IMR-90 (cell line): ENCODE measurements around the gene DLX3. TPM values are rescaled to one million over a fixed set of nuclear protein-coding genes. Genes with fewer than 3 reads are reported as not detected.

Experiments used
- ATAC-seq: fragments of 200-7000 bp; cut with Tn5 transposase; 2 replicates; pipeline ENCODE4 v1.9.1; 2020; ENCODE audit warnings: low read depth, mild to moderate bottlenecking, moderate library complexity
- BruUV-seq: library from RNA; stranded (reverse); fragments of 400-500 nt; replicated peaks from 2 replicates; lab custom pipeline; 2021; lab: Mats Ljungman, UMichigan
- CTCF ChIA-PET: fragments of 300-600 bp; formaldehyde crosslinking; extraction: SDS; loops from one replicate; lab custom pipeline; 2021; ENCODE audit warnings: antibody characterized with exemption; lab: Yijun Ruan, JAX
- POLR2A ChIA-PET: fragments of 300-600 bp; sonication (Branson Sonifier 250); formaldehyde crosslinking; loops from one replicate; lab custom pipeline; 2022; ENCODE audit warnings: antibody characterized with exemption; ENCODE audit not compliant: unreplicated experiment; lab: Charles Lee
- DNase-seq: peaks from one replicate; pipeline ENCODE4 v3.0.0; 2013
- H2AFZ ChIP-seq: replicated peaks from 2 replicates; pipeline ENCODE3; 2013; ENCODE audit warnings: low read length, mild to moderate bottlenecking; ENCODE audit not compliant: poor library complexity
- H2AK5ac ChIP-seq: 2 replicates; pipeline ENCODE4 v1.6.1; 2013; ENCODE audit warnings: low read depth, low read length, inconsistent platforms
- H2AK9ac ChIP-seq: replicated peaks from 2 replicates; pipeline ENCODE3; 2013; ENCODE audit warnings: mild to moderate bottlenecking, low read depth, low read length, moderate library complexity; ENCODE audit not compliant: poor library complexity
- H2BK120ac ChIP-seq: 2 replicates; pipeline ENCODE4 v1.6.1; 2013; ENCODE audit warnings: low read depth, low read length, inconsistent platforms
- H2BK15ac ChIP-seq: 3 replicates; pipeline ENCODE4 v1.6.1; 2013; ENCODE audit warnings: low read depth, low read length, inconsistent platforms
- H2BK20ac ChIP-seq: 2 replicates; pipeline ENCODE4 v1.6.1; 2013; ENCODE audit warnings: low read depth, mild to moderate bottlenecking, inconsistent platforms, low read length, moderate library complexity
- H2BK5ac ChIP-seq: 2 replicates; pipeline ENCODE4 v1.6.1; 2013; ENCODE audit warnings: mild to moderate bottlenecking, low read depth, low read length, inconsistent platforms; ENCODE audit not compliant: poor library complexity, severe bottlenecking
- H3K14ac ChIP-seq: replicated peaks from 2 replicates; pipeline ENCODE4 v1.6.1; 2013; ENCODE audit warnings: low read depth, low read length, inconsistent platforms
- H3K18ac ChIP-seq: 2 replicates; pipeline ENCODE4 v1.6.1; 2013; ENCODE audit warnings: low read depth, low read length, control low read depth
- H3K23ac ChIP-seq: 2 replicates; pipeline ENCODE4 v1.6.1; 2013; ENCODE audit warnings: low read depth, low read length, inconsistent platforms
- H3K27ac ChIP-seq: 2 replicates; pipeline ENCODE4 v1.5.1; 2013; ENCODE audit warnings: mild to moderate bottlenecking, control low read depth, low read length; ENCODE audit not compliant: insufficient read depth
- H3K27me3 ChIP-seq: 2 replicates; pipeline ENCODE4 v1.6.1; 2013; ENCODE audit warnings: low read length; ENCODE audit not compliant: control insufficient read depth, insufficient read depth
- H3K36me3 ChIP-seq: 2 replicates; pipeline ENCODE4 v1.6.1; 2013; ENCODE audit warnings: low read length, mixed read lengths; ENCODE audit not compliant: control insufficient read depth, insufficient read depth
- H3K4ac ChIP-seq: 2 replicates; pipeline ENCODE4 v1.6.1; 2013; ENCODE audit warnings: low read depth, low read length, inconsistent platforms
- H3K4me1 ChIP-seq: 2 replicates; pipeline ENCODE4 v1.6.1; 2013; ENCODE audit warnings: low read length, mixed read lengths; ENCODE audit not compliant: control insufficient read depth, insufficient read depth
- H3K4me2 ChIP-seq: 2 replicates; pipeline ENCODE4 v1.6.1; 2013; ENCODE audit warnings: low read depth, mild to moderate bottlenecking, control low read depth, low read length, moderate library complexity
- H3K4me3 ChIP-seq: 2 replicates; pipeline ENCODE4 v1.5.1; 2013; ENCODE audit warnings: low read depth, mild to moderate bottlenecking, control low read depth, low read length, moderate library complexity; ENCODE audit not compliant: insufficient read depth
- H3K56ac ChIP-seq: 2 replicates; pipeline ENCODE4 v1.6.1; 2013; ENCODE audit warnings: low read length, inconsistent platforms; ENCODE audit not compliant: insufficient read depth; ENCODE audit errors: extremely low read depth
- H3K79me1 ChIP-seq, 2 experiments: 2 replicates each; pipeline ENCODE4 v1.6.1; 2013; ENCODE audit warnings: low read length in 2 of 2, inconsistent platforms in 1 of 2, low read depth in 1 of 2
- H3K9ac ChIP-seq: 2 replicates; pipeline ENCODE4 v1.6.1; 2013; ENCODE audit warnings: low read depth, low read length, control low read depth
- H3K9me1 ChIP-seq: 2 replicates; pipeline ENCODE4 v1.6.1; 2013; ENCODE audit warnings: low read length, inconsistent platforms; ENCODE audit not compliant: insufficient read depth
- H3K9me3 ChIP-seq: 2 replicates; pipeline ENCODE4 v1.6.1; 2013; ENCODE audit warnings: low read length; ENCODE audit not compliant: control insufficient read depth, insufficient read depth
- H4K20me1 ChIP-seq: 2 replicates; pipeline ENCODE4 v1.6.1; 2013; ENCODE audit warnings: low read length, inconsistent platforms; ENCODE audit not compliant: insufficient read depth
- H4K5ac ChIP-seq: 2 replicates; pipeline ENCODE4 v1.6.1; 2013; ENCODE audit warnings: mild to moderate bottlenecking, low read depth, low read length, control low read depth
- H4K8ac ChIP-seq, 2 experiments: 2 replicates each; pipeline ENCODE4 v1.6.1; 2013; ENCODE audit warnings: low read depth in 2 of 2, low read length in 2 of 2, control low read depth in 1 of 2, inconsistent platforms in 1 of 2
- H4K91ac ChIP-seq: 2 replicates; pipeline ENCODE4 v1.6.1; 2013; ENCODE audit warnings: low read depth, low read length, inconsistent platforms; ENCODE audit not compliant: insufficient read depth
- BHLHE40 ChIP-seq: fragments of 150-350 bp; IDR thresholded peaks from 2 replicates; pipeline ENCODE4 v1.6.1; 2016; ENCODE audit warnings: mild to moderate bottlenecking, low read depth, low read length
- CEBPB ChIP-seq: IDR thresholded peaks from 2 replicates; pipeline ENCODE4 v1.6.1; 2012; ENCODE audit warnings: low read depth, low read length, improper control_type of control experiment
- CHD1 ChIP-seq: IDR thresholded peaks from 2 replicates; pipeline ENCODE4 v1.6.1; 2012; ENCODE audit warnings: low read depth, low read length, improper control_type of control experiment
- CTCF ChIP-seq: conservative IDR thresholded peaks from 2 replicates; pipeline ENCODE4 v1.5.1; 2012; ENCODE audit warnings: mild to moderate bottlenecking, low read depth, low read length, improper control_type of control experiment
- FOS ChIP-seq: fragments of 150-350 bp; IDR thresholded peaks from 2 replicates; pipeline ENCODE4 v1.6.1; 2016; ENCODE audit warnings: low read depth, low read length
- MAFK ChIP-seq: IDR thresholded peaks from 2 replicates; pipeline ENCODE4 v1.6.1; 2012; ENCODE audit warnings: low read depth, low read length, improper control_type of control experiment
- MAZ ChIP-seq: IDR thresholded peaks from 2 replicates; pipeline ENCODE4 v1.6.1; 2012; ENCODE audit warnings: low read depth, mild to moderate bottlenecking, low read length, improper control_type of control experiment, moderate library complexity, borderline replicate concordance
- MXI1 ChIP-seq: IDR thresholded peaks from 2 replicates; pipeline ENCODE4 v1.6.1; 2012; ENCODE audit warnings: low read depth, mild to moderate bottlenecking, low read length, moderate library complexity, borderline replicate concordance
- NFE2L2 ChIP-seq: fragments of 150-350 bp; IDR thresholded peaks from 2 replicates; pipeline ENCODE4 v1.6.1; 2016; ENCODE audit warnings: low read depth, mild to moderate bottlenecking, low read length
- POLR2A ChIP-seq: IDR thresholded peaks from 2 replicates; pipeline ENCODE4 v1.6.1; 2012; ENCODE audit warnings: mild to moderate bottlenecking, low read depth, low read length
- RAD21 ChIP-seq: IDR thresholded peaks from 2 replicates; pipeline ENCODE4 v1.6.1; 2012; ENCODE audit warnings: low read length, improper control_type of control experiment
- RCOR1 ChIP-seq: IDR thresholded peaks from 2 replicates; pipeline ENCODE4 v1.6.1; 2012; ENCODE audit warnings: mild to moderate bottlenecking, low read length, improper control_type of control experiment; ENCODE audit not compliant: insufficient replicate concordance
- RFX5 ChIP-seq: IDR thresholded peaks from 2 replicates; pipeline ENCODE4 v1.8.0; 2012; ENCODE audit warnings: low read depth, mild to moderate bottlenecking, low read length, moderate library complexity
- SMC3 ChIP-seq: fragments of 150-350 bp; IDR thresholded peaks from 2 replicates; pipeline ENCODE4 v1.6.1; 2016; ENCODE audit warnings: low read depth, mild to moderate bottlenecking, antibody characterized with exemption, low read length, moderate library complexity
- USF2 ChIP-seq: fragments of 150-350 bp; IDR thresholded peaks from 2 replicates; pipeline ENCODE4 v1.6.1; 2017; ENCODE audit warnings: mild to moderate bottlenecking, antibody characterized with exemption, low read length, low read depth
- WGBS, 2 experiments: methylation state at CpG; one replicate each; pipeline versions ENCODE4 v1.1.5 to v1.1.7; 2013; ENCODE audit warnings: missing lambda C conversion rate in 2 of 2; ENCODE audit not compliant: insufficient read length in 1 of 2; ENCODE audit errors: extremely low coverage in 2 of 2; 5-methylcytosine and 5-hydroxymethylcytosine counted together
- dilution Hi-C: fragments of 300-500 bp; cut with HindIII; formaldehyde crosslinking; loops from one replicate; pipeline ENCODE4 v1.14.3; 2018; ENCODE audit warnings: low sequenced_read_pairs; ENCODE audit not compliant: unreplicated experiment
- in situ Hi-C: fragments of 300-500 bp; cut with MboI; formaldehyde crosslinking; loops from 3 replicates; pipeline ENCODE4 v1.14.3; 2019; ENCODE audit warnings: low sequenced_read_pairs, inconsistent platforms, mixed read lengths
- intact Hi-C: fragments of 100-400 bp; cut with micrococcal nuclease; formaldehyde crosslinking; loops from 2 replicates; pipeline ENCODE4 v1.10.0; 2022
- polyA plus RNA-seq, 3 experiments: library from polyadenylated mRNA; depleted of rRNA; stranded (reverse); fragments of >200 nt; gene quantifications; 2 replicates each; pipeline ENCODE4 v1.2.3, GENCODE V29; 2012; ENCODE audit warnings: low replicate concordance in 1 of 3
- total RNA-seq: library from RNA; depleted of rRNA; stranded (reverse); fragments of >200 nt; gene quantifications from 2 replicates; pipeline ENCODE4 v1.2.3, GENCODE V29; 2012

Gene DLX3
- total and polyA plus RNA-seq, 2 of the 4 experiments (the other 2 are of a cell fraction): not detected

- Histone ChIP-seq H3K9ac (0 out of 2 replicates have a peak overlapping the region, but pooled peaks have one; percentile 35), H2BK15ac (no peak overlapping the region), H2AK5ac (no peak overlapping the region), H3K9me3 (peaks cover 19% of the 10 kb centered on the region), H4K91ac (no peak overlapping the region), H3K14ac (no peak overlapping the region), H3K79me1 (no peaks in the 10 kb centered on the region), H4K20me1 (peaks cover under 1% of the 10 kb centered on the region), H3K27ac (no peak overlapping the region), H3K4ac (no peak overlapping the region), H3K23ac (no peak overlapping the region), H3K4me3 (peak overlapping the region; percentile 22), H3K56ac (no peak overlapping the region), H3K27me3 (peaks cover 98% of the 10 kb centered on the region), H2BK20ac (no peak overlapping the region), H2BK5ac (no peak overlapping the region), H3K18ac (no peak overlapping the region), H2BK120ac (no peak overlapping the region), H2AFZ (peak overlapping the region; percentile 52), H4K8ac (no peak overlapping the region), H2AK9ac (no peak overlapping the region), H3K4me1 (no peaks in the 10 kb centered on the region), H3K9me1 (no peaks in the 10 kb centered on the region), H4K5ac (no peak overlapping the region), H3K36me3 (no peaks in the 10 kb centered on the region), H3K4me2 (peak overlapping the region; percentile 73)
- WGBS, 2 experiments: 0% methylated on average over 31 of the region's 64 CpGs; no CpG with 5 or more reads in 1 of the 2 experiments
- intact Hi-C loops (no loop called here), in situ Hi-C loops (no loop called here), dilution Hi-C loops (no loop called here)
- ChIA-PET POLR2A (no interaction called here), CTCF (interaction anchor here (0.7 kb wide), 1 partner anchor 297 kb away, joined by 3 read pairs; no protein-coding TSS in a partner anchor)
- no TSS peak for BruUV-seq
- ATAC-seq (peak; percentile 78), DNase-seq (peak; percentile 39)
- no peak for TF ChIP-seq POLR2A
- no peak for TF ChIP-seq MAFK
- peak; percentile 92 for TF ChIP-seq BHLHE40
- TF ChIP-seq MAZ: peak; percentile 38; the same call in 1 of the 2 replicates
- no peak for TF ChIP-seq RAD21
- no peak for TF ChIP-seq USF2
- TF ChIP-seq RCOR1: no peak
- TF ChIP-seq NFE2L2: no peak
- no peak for TF ChIP-seq SMC3
- no peak for TF ChIP-seq MXI1
- TF ChIP-seq FOS: peak; percentile 47; the same call in 1 of the 2 replicates
- no peak for TF ChIP-seq RFX5
- no peak for TF ChIP-seq CTCF
- TF ChIP-seq CEBPB: peak; percentile 88
- no peak for TF ChIP-seq CHD1
These were observed 26.5 kb downstream of the DLX3 start for GRCh38 chr17:49968405-49969133.
